GM12878 (cell line): ENCODE results near the gene EIF5. TPM values are rescaled to one million over a fixed set of nuclear protein-coding genes. Genes with fewer than 3 reads are reported as not detected.

Experiments used
- BRCA1 ChIP-seq: IDR thresholded peaks from 2 replicates; pipeline ENCODE4 v1.6.1; 2011; ENCODE audit warnings: low read depth, low read length, improper control_type of control experiment
- NR2C1 ChIP-seq: fragments of 450-650 bp; IDR thresholded peaks from 2 replicates; pipeline ENCODE4 v1.6.1; 2017; ENCODE audit warnings: antibody characterized with exemption, mild to moderate bottlenecking, moderate library complexity
- RUNX3 ChIP-seq: IDR thresholded peaks from 2 replicates; pipeline ENCODE4 v1.6.1; 2012; ENCODE audit warnings: low read length, inconsistent platforms
- polyA plus RNA-seq, 11 experiments: library from polyadenylated mRNA; depleted of rRNA in 4 of 11; unstranded in 6 of 11; stranded (reverse) in 5 of 11; fragments of >200 nt; fragmentation: Nextera tagmentation in 4 of 11; fragmentation: Illumina TruSeq in 1 of 11; extraction: Ambion mirVana in 4 of 11; extraction: Trizol in 1 of 11; gene quantifications; 1 replicate in 1 of 11; 2 replicates in 10 of 11; pipeline versions ENCODE4 v1.2.1 to v1.2.3, GENCODE V29; 2011 to 2016; ENCODE audit warnings: inconsistent platforms in 2 of 11, missing spikeins in 2 of 11, low read depth in 1 of 11
- small RNA-seq: library from RNA; depleted of rRNA; stranded (forward); fragments of <200 nt; gene quantifications from one replicate; pipeline ENCODE3, GENCODE V24; 2014
- total RNA-seq, 4 experiments: library from RNA; depleted of rRNA in 3 of 4; stranded (reverse); fragments of >200 nt in 3 of 4; fragmentation: Illumina TruSeq in 1 of 4; extraction: Trizol in 1 of 4; gene quantifications; 2 replicates each; pipeline versions ENCODE4 v1.2.1 to v1.2.3, GENCODE V29; 2013 to 2021
- TF ChIP-seq, protein P1 (sequence below): fragments of 450-650 bp; IDR thresholded peaks from 2 replicates; pipeline ENCODE4 v1.6.1; 2016; ENCODE audit warnings: mild to moderate bottlenecking
- TF ChIP-seq, protein P2 (sequence below): fragments of 450-650 bp; IDR thresholded peaks from 2 replicates; pipeline ENCODE4 v1.6.1; 2017; ENCODE audit warnings: low read depth, mild to moderate bottlenecking, moderate library complexity
- TF ChIP-seq, protein P3 (sequence below), 3 experiments: IDR thresholded peaks in 2 of 3; conservative IDR thresholded peaks in 1 of 3; 2 replicates each; pipeline ENCODE4 v1.5.1; 2011; ENCODE audit warnings: low read depth in 3 of 3, low read length in 3 of 3, mild to moderate bottlenecking in 3 of 3, control low read depth in 2 of 3, moderate library complexity in 2 of 3, inconsistent platforms in 1 of 3, mixed read lengths in 1 of 3; ENCODE audit not compliant: control insufficient read depth in 2 of 3, insufficient read depth in 1 of 3; ENCODE audit errors: extremely low read depth in 1 of 3

EIF5 gene
- total and polyA plus RNA-seq, 10 of the 15 experiments (the other 5 are each of a cell fraction or from before 2014, with no cell fraction given), result 51.2 to 360 (median 115) TPM

DNA sequence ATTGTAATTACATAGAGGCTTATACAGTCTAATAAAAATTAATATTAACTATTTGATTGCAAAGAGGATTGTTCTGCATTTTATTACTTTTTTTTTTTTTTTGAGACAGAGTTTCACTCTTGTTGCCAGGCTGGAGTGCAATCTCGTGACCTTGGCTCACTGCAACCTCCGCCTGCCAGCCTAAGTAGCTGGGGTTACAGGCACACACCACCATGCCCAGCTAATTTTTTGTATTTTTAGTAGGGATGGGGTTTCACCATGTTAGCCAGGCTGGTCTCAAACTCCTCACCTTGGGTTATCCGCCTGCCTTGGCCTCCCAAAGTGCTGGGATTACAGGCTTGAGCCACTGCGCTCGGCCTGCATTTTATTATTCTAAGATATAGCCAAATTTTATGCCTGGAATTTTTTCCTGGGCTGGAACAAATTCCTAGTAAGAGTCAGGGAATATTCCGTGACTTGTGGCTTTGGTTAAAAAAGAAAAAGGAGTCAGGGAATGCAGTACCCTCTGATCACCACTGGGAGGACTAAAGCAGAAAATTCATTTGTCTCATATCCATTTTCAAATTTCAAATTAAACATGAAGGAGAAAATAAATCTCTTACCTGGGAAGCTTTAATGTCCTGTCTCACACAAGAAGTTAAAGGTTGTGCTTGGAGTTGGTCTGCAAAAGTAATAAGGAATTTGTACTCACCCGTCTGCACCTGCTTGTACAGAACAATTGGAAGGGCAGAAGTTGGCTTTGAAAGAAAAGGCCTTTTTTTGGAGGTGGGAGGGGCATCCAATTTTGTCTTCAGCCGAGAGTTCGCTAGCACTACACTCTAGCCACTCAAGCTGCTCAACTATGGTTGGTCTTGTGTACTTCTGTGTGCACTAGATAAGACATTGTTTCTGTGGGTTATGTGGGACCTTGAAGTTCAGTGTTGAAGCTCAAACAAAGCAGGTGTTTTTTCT, 59.9 kb downstream of the EIF5 start (continued):
- TF ChIP-seq, protein P1, sequence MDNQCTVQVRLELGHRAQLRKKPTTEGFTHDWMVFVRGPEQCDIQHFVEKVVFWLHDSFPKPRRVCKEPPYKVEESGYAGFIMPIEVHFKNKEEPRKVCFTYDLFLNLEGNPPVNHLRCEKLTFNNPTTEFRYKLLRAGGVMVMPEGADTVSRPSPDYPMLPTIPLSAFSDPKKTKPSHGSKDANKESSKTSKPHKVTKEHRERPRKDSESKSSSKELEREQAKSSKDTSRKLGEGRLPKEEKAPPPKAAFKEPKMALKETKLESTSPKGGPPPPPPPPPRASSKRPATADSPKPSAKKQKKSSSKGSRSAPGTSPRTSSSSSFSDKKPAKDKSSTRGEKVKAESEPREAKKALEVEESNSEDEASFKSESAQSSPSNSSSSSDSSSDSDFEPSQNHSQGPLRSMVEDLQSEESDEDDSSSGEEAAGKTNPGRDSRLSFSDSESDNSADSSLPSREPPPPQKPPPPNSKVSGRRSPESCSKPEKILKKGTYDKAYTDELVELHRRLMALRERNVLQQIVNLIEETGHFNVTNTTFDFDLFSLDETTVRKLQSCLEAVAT, result no peak
- TF ChIP-seq RUNX3, result no peak; the same call in none of the 2 replicates
- no peak for TF ChIP-seq BRCA1
- TF ChIP-seq, protein P2, sequence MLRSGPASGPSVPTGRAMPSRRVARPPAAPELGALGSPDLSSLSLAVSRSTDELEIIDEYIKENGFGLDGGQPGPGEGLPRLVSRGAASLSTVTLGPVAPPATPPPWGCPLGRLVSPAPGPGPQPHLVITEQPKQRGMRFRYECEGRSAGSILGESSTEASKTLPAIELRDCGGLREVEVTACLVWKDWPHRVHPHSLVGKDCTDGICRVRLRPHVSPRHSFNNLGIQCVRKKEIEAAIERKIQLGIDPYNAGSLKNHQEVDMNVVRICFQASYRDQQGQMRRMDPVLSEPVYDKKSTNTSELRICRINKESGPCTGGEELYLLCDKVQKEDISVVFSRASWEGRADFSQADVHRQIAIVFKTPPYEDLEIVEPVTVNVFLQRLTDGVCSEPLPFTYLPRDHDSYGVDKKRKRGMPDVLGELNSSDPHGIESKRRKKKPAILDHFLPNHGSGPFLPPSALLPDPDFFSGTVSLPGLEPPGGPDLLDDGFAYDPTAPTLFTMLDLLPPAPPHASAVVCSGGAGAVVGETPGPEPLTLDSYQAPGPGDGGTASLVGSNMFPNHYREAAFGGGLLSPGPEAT, result 0 out of 2 replicates have a peak, but pooled peaks have one; percentile 12
- TF ChIP-seq, protein P3, sequence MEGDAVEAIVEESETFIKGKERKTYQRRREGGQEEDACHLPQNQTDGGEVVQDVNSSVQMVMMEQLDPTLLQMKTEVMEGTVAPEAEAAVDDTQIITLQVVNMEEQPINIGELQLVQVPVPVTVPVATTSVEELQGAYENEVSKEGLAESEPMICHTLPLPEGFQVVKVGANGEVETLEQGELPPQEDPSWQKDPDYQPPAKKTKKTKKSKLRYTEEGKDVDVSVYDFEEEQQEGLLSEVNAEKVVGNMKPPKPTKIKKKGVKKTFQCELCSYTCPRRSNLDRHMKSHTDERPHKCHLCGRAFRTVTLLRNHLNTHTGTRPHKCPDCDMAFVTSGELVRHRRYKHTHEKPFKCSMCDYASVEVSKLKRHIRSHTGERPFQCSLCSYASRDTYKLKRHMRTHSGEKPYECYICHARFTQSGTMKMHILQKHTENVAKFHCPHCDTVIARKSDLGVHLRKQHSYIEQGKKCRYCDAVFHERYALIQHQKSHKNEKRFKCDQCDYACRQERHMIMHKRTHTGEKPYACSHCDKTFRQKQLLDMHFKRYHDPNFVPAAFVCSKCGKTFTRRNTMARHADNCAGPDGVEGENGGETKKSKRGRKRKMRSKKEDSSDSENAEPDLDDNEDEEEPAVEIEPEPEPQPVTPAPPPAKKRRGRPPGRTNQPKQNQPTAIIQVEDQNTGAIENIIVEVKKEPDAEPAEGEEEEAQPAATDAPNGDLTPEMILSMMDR (IDR thresholded peaks at IDR 0.05 in 2 of 3, conservative IDR thresholded peaks at IDR 0.05 in 1 of 3; ENCODE audit: control insufficient read depth in 2 of 3, extremely low read depth in 1 of 3, insufficient read depth in 1 of 3, low read depth in 3 of 3, low read length in 3 of 3), result peak; percentile 44 to 79 (median 67)
- TF ChIP-seq NR2C1, result no peak

Small RNAs within 50 kb of the gene (small RNA-seq; reads per million reads assigned to genes)
- 22.5 reads per million, percentile 97 among the genes with 10 or more reads in this experiment for gene SNORA28

Other genes with a start within 250 kb of the EIF5 start
- not detected in 2 replicates for gene EXOC3L4, start 239.5 kb upstream of the EIF5 start, total RNA-seq (2014; rRNA removed)
- not detected in 2 replicates for gene EXOC3L4, start 239.5 kb upstream of the EIF5 start, total RNA-seq (2014; rRNA removed; fragmentation: Illumina TruSeq; extraction: Trizol)
- not detected in 2 replicates for gene EXOC3L4, start 239.5 kb upstream of the EIF5 start, total RNA-seq (2021)
- gene EXOC3L4, start 239.5 kb upstream of the EIF5 start, polyA plus RNA-seq (2011; rRNA removed), result not detected in 2 replicates
- not detected in 2 replicates for gene EXOC3L4, start 239.5 kb upstream of the EIF5 start, polyA plus RNA-seq (2014; fragmentation: Illumina TruSeq; extraction: Trizol)
- not detected for gene EXOC3L4, start 239.5 kb upstream of the EIF5 start, polyA plus RNA-seq (2014; fragmentation: Nextera tagmentation; extraction: Ambion mirVana)
- not detected in 2 replicates for gene EXOC3L4, start 239.5 kb upstream of the EIF5 start, polyA plus RNA-seq (2014; rRNA removed)
- not detected for gene EXOC3L4, start 239.5 kb upstream of the EIF5 start, polyA plus RNA-seq (2016; fragmentation: Nextera tagmentation; extraction: Ambion mirVana)
- 75.4 and 81.6 TPM in 2 replicates for gene TNFAIP2, start 210.8 kb upstream of the EIF5 start, total RNA-seq (2014; rRNA removed)
- 51.0 and 58.3 TPM in 2 replicates for gene TNFAIP2, start 210.8 kb upstream of the EIF5 start, total RNA-seq (2014; rRNA removed; fragmentation: Illumina TruSeq; extraction: Trizol)
- gene TNFAIP2, start 210.8 kb upstream of the EIF5 start, total RNA-seq (2021), result 107 and 116 TPM in 2 replicates
- gene TNFAIP2, start 210.8 kb upstream of the EIF5 start, polyA plus RNA-seq (2011; rRNA removed), result 38.5 and 66.7 TPM in 2 replicates
- 36.8 and 67.5 TPM in 2 replicates for gene TNFAIP2, start 210.8 kb upstream of the EIF5 start, polyA plus RNA-seq (2014; fragmentation: Illumina TruSeq; extraction: Trizol)
- gene TNFAIP2, start 210.8 kb upstream of the EIF5 start, polyA plus RNA-seq (2014; fragmentation: Nextera tagmentation; extraction: Ambion mirVana), result 100 to 1,000 TPM in 1 of 2 experiments, 10 to 100 TPM in 1; 85.6 to 106 TPM
- gene TNFAIP2, start 210.8 kb upstream of the EIF5 start, polyA plus RNA-seq (2014; rRNA removed), result 137 and 150 TPM in 2 replicates
- gene TNFAIP2, start 210.8 kb upstream of the EIF5 start, polyA plus RNA-seq (2016; fragmentation: Nextera tagmentation; extraction: Ambion mirVana), result 1 to 10 TPM; 7.1 TPM
- 39.6 and 43.3 TPM in 2 replicates for gene MARK3, start 51.2 kb downstream of the EIF5 start, total RNA-seq (2014; rRNA removed)
- 48.0 and 48.3 TPM in 2 replicates for gene MARK3, start 51.2 kb downstream of the EIF5 start, total RNA-seq (2014; rRNA removed; fragmentation: Illumina TruSeq; extraction: Trizol)
- 51.9 and 59.3 TPM in 2 replicates for gene MARK3, start 51.2 kb downstream of the EIF5 start, total RNA-seq (2021)
- 75.1 and 85.6 TPM in 2 replicates for gene MARK3, start 51.2 kb downstream of the EIF5 start, polyA plus RNA-seq (2011; rRNA removed)
- gene MARK3, start 51.2 kb downstream of the EIF5 start, polyA plus RNA-seq (2014; fragmentation: Illumina TruSeq; extraction: Trizol), result 50.7 and 52.0 TPM in 2 replicates
- gene MARK3, start 51.2 kb downstream of the EIF5 start, polyA plus RNA-seq (2014; fragmentation: Nextera tagmentation; extraction: Ambion mirVana), result 10 to 100 TPM; 10.7 to 19.8 TPM
- gene MARK3, start 51.2 kb downstream of the EIF5 start, polyA plus RNA-seq (2014; rRNA removed), result 43.2 and 49.9 TPM in 2 replicates
- gene MARK3, start 51.2 kb downstream of the EIF5 start, polyA plus RNA-seq (2016; fragmentation: Nextera tagmentation; extraction: Ambion mirVana), result 10 to 100 TPM; 28.6 to 31.0 TPM
- 2.0 and 5.2 TPM in 2 replicates for gene CKB, start 188.6 kb downstream of the EIF5 start, total RNA-seq (2014; rRNA removed)
- 0.37 and 0.40 TPM in 2 replicates for gene CKB, start 188.6 kb downstream of the EIF5 start, total RNA-seq (2014; rRNA removed; fragmentation: Illumina TruSeq; extraction: Trizol)
- 3.6 and 5.5 TPM in 2 replicates for gene CKB, start 188.6 kb downstream of the EIF5 start, total RNA-seq (2021)
- gene CKB, start 188.6 kb downstream of the EIF5 start, polyA plus RNA-seq (2011; rRNA removed), result 4.9 and 6.1 TPM in 2 replicates
- gene CKB, start 188.6 kb downstream of the EIF5 start, polyA plus RNA-seq (2014; fragmentation: Illumina TruSeq; extraction: Trizol), result 0.46 TPM in 1 of 2 replicates, not detected in the other
- gene CKB, start 188.6 kb downstream of the EIF5 start, polyA plus RNA-seq (2014; fragmentation: Nextera tagmentation; extraction: Ambion mirVana), result under 1 TPM; 0.48 to 0.90 TPM
- 2.8 and 9.0 TPM in 2 replicates for gene CKB, start 188.6 kb downstream of the EIF5 start, polyA plus RNA-seq (2014; rRNA removed)
- 1 to 10 TPM; 2.6 to 3.3 TPM for gene CKB, start 188.6 kb downstream of the EIF5 start, polyA plus RNA-seq (2016; fragmentation: Nextera tagmentation; extraction: Ambion mirVana)
- 13.5 and 18.2 TPM in 2 replicates for gene TRMT61A, start 195.0 kb downstream of the EIF5 start, total RNA-seq (2014; rRNA removed)
- 3.7 and 4.7 TPM in 2 replicates for gene TRMT61A, start 195.0 kb downstream of the EIF5 start, total RNA-seq (2014; rRNA removed; fragmentation: Illumina TruSeq; extraction: Trizol)
- 15.6 and 17.9 TPM in 2 replicates for gene TRMT61A, start 195.0 kb downstream of the EIF5 start, total RNA-seq (2021)
- gene TRMT61A, start 195.0 kb downstream of the EIF5 start, polyA plus RNA-seq (2011; rRNA removed), result 2.4 and 5.1 TPM in 2 replicates
- gene TRMT61A, start 195.0 kb downstream of the EIF5 start, polyA plus RNA-seq (2014; fragmentation: Illumina TruSeq; extraction: Trizol), result 0.46 and 1.4 TPM in 2 replicates
- under 1 TPM; 0.11 to 0.38 TPM for gene TRMT61A, start 195.0 kb downstream of the EIF5 start, polyA plus RNA-seq (2014; fragmentation: Nextera tagmentation; extraction: Ambion mirVana)
- gene TRMT61A, start 195.0 kb downstream of the EIF5 start, polyA plus RNA-seq (2014; rRNA removed), result 17.6 and 20.4 TPM in 2 replicates
- 10 to 100 TPM; 19.8 to 21.9 TPM for gene TRMT61A, start 195.0 kb downstream of the EIF5 start, polyA plus RNA-seq (2016; fragmentation: Nextera tagmentation; extraction: Ambion mirVana)
- 17.5 and 18.5 TPM in 2 replicates for gene BAG5, start 228.4 kb downstream of the EIF5 start, total RNA-seq (2014; rRNA removed)
- 22.9 and 23.8 TPM in 2 replicates for gene BAG5, start 228.4 kb downstream of the EIF5 start, total RNA-seq (2014; rRNA removed; fragmentation: Illumina TruSeq; extraction: Trizol)
- 21.4 and 22.7 TPM in 2 replicates for gene BAG5, start 228.4 kb downstream of the EIF5 start, total RNA-seq (2021)
- 10.2 and 14.2 TPM in 2 replicates for gene BAG5, start 228.4 kb downstream of the EIF5 start, polyA plus RNA-seq (2011; rRNA removed)
- 25.9 and 33.9 TPM in 2 replicates for gene BAG5, start 228.4 kb downstream of the EIF5 start, polyA plus RNA-seq (2014; fragmentation: Illumina TruSeq; extraction: Trizol)
- gene BAG5, start 228.4 kb downstream of the EIF5 start, polyA plus RNA-seq (2014; fragmentation: Nextera tagmentation; extraction: Ambion mirVana), result 10 to 100 TPM in 1 of 2 experiments, 1 to 10 TPM in 1; 9.9 to 10.9 TPM
- 13.1 and 13.5 TPM in 2 replicates for gene BAG5, start 228.4 kb downstream of the EIF5 start, polyA plus RNA-seq (2014; rRNA removed)
- 10 to 100 TPM; 25.7 to 30.5 TPM for gene BAG5, start 228.4 kb downstream of the EIF5 start, polyA plus RNA-seq (2016; fragmentation: Nextera tagmentation; extraction: Ambion mirVana)
- gene COA8, start 228.7 kb downstream of the EIF5 start, total RNA-seq (2014; rRNA removed), result 23.7 and 37.3 TPM in 2 replicates
- 22.7 and 24.2 TPM in 2 replicates for gene COA8, start 228.7 kb downstream of the EIF5 start, total RNA-seq (2014; rRNA removed; fragmentation: Illumina TruSeq; extraction: Trizol)
- 29.0 and 34.7 TPM in 2 replicates for gene COA8, start 228.7 kb downstream of the EIF5 start, total RNA-seq (2021)
- 20.5 and 29.0 TPM in 2 replicates for gene COA8, start 228.7 kb downstream of the EIF5 start, polyA plus RNA-seq (2011; rRNA removed)
- 27.4 and 30.6 TPM in 2 replicates for gene COA8, start 228.7 kb downstream of the EIF5 start, polyA plus RNA-seq (2014; fragmentation: Illumina TruSeq; extraction: Trizol)
- 10 to 100 TPM in 1 of 2 experiments, 1 to 10 TPM in 1; 6.1 to 11.3 TPM for gene COA8, start 228.7 kb downstream of the EIF5 start, polyA plus RNA-seq (2014; fragmentation: Nextera tagmentation; extraction: Ambion mirVana)
- 32.8 and 33.7 TPM in 2 replicates for gene COA8, start 228.7 kb downstream of the EIF5 start, polyA plus RNA-seq (2014; rRNA removed)
- 10 to 100 TPM; 67.6 to 69.5 TPM for gene COA8, start 228.7 kb downstream of the EIF5 start, polyA plus RNA-seq (2016; fragmentation: Nextera tagmentation; extraction: Ambion mirVana)